Activated CD8-positive, alpha-beta memory T cell treated with anti-CD3 and anti-CD28 coated beads for 4 hours (primary cell): ENCODE measurements around the gene UST.

Experiments
- DNase-seq, 2 donors: peaks; one replicate each; pipeline ENCODE4 v3.0.0-alpha.2; 2020; ENCODE audit warnings: low read depth in 2 of 2

The UST gene

DNA sequence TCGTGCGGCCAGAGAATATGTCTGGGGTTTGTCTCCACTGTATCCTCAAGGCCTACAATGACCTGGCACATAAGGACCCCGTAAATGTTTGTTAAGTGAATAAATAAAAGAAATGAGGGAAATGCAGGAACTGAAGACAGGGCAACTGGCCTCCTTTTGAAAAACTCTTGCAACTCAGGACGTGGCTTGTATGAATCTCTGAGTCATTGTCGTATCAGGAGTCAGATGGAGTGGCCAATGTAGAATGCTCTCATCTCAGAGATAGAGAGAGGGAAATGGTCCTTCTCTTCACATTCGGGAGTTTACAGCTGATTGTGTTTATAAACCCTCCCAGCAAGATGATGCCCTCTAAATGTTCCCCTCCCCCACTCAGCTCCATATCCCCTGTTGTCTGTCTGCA lies 57.1 kb downstream of the UST start:
- DNase-seq, result no peak

DNA sequence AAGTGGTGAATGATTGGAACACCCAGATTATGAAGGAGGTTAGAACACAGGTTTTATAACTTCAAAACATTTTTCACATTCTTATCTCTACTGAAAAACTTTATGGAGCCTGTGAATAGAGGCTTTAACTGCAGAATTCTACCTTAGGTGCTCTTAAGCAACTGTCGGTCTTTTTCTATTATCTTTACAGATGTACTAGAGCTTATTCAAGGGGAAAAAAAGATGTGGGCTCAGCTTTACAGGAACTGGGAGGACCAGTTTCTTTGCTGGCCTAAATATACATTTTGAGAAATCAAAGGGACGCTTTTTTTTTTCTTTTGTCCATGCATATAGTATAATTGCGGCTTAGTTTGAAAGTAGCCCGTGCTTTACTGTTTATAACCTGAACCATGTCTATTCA lies 58.9 kb downstream of the UST start:
- no peak for DNase-seq

DNA sequence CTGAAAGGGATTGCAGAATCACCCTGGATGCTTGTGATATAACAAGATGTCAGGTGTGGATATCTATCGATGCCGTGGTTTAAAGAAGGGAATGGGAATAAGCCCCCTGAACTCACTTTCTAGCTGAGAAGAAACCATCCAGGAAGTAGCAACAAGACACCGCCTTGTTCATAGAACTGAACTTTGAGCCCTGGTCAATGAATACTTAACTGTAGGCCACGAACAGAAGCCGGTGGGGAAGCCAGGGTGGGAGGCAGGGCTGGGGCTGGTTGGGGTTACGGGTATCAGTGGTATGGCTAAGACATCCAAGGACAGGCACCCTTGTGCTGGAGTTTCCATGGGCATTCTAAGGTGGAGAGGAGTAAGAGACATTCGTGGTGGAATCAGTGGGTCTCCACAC lies 61.0 kb downstream of the UST start:
- no peak for DNase-seq

DNA sequence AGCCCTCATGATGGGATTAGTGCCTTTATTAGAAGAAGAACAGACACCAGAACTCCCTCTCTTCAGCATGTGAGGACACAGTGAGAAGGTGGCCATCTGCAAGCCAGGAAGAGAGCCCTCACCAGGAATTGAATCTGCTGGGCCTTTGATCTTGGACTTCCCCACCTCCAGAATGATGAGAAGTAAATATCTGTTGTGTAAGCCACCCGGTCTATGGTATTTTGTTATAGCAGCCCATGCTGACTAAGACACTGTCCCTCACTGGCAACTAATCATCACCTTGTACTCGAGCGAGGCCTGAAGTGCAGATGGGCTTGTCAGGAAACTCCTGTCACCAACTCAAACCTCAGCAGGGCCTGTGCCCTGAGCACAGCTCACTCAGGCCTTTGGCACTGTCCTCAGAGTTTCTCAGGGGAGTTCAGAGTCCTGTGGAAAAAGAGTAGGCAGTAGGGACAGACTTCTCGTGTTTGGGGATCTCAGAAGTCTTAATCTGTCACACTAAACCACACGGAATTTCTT lies 62.0 kb downstream of the UST start:
- DNase-seq, result no peak

DNA sequence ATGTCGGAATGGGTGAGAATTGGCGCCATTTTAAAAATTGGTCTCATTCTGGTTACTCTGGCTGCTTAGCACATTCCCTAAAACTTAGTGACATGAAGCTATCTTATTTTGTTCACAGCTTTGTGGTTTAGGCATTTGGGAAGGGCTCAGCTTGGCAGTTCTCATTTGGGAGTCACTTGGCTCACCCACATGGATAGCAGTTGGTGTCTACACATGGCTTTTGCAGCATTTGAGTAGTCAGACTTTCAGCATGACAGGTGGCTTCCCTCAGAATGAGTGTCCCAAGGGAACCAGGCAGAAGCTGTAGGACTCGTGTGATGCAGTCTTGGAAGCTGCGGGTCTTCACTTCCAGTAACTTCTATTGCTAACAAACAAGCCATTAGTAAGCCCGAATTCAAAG lies 64.6 kb downstream of the UST start:
- no peak for DNase-seq

DNA sequence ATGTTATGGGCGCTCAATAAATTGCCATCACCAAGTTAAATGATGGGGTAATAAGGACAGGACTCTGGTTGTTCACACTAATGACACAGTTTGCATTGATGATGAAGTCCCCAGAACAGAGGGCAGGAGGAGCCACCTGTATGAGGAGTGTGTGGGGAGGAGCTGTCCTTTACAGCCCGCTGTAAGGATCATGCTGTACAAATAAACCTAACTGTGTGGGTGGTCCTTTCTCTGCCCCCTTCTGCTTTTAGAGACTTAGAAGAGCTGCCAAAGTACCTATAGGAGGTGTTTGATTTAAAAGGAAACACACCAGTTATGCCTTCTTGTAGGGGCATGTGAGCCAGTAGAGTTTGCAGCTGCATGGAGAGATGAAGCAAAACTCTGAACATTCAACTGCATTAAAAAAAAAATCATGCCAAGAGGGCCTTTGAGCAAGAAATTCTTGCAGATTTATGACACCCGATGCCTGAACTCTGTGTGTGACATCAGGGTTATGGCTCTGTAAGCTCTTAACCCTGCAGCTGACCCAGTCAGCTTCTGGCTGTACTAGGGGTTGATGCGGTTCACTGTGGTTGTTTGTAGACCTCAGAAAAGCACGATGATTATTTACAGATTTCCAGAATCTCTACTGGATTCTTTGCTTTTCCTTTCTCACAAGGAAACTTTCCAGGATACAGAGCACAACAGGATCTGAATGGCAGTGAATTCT lies 67.4 kb downstream of the UST start:
- DNase-seq, result no peak

DNA sequence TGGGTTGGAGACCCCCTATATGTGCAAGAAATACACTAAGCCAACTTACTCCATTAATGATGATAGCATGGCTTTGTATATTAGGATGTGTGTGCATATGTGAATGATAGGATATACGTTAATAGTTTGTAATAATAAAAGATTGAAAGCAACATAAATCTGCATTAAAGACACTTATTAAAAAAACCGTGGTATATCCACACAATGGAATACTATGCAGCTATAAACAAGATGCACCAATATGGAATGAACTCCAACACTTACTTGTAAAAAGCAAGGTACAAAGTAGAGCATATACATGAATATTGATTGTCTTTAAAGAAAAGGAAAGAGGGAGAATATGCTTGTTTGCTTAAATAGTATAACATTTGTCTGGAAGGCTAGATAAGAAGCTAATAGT lies 68.0 kb downstream of the UST start:
- DNase-seq, result no peak

DNA sequence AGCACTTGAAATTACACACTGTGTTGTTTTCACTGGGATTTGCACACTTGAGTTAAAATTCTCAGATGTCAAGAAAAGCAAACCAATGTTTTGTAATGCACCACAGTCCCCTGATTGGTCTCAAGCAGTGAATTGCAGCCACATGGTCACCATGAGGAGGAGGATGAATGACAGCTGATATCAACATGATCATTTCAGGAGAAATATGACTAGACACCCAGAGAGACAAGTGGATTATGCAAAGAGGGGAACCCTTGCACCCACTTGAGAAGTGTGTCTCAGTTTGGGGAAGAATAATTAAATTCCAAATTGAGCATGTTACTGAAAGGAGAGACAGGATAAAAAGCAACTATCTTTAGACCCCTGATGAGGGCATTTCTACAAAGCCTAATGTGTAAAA lies 69.3 kb downstream of the UST start:
- DNase-seq, result no peak

DNA sequence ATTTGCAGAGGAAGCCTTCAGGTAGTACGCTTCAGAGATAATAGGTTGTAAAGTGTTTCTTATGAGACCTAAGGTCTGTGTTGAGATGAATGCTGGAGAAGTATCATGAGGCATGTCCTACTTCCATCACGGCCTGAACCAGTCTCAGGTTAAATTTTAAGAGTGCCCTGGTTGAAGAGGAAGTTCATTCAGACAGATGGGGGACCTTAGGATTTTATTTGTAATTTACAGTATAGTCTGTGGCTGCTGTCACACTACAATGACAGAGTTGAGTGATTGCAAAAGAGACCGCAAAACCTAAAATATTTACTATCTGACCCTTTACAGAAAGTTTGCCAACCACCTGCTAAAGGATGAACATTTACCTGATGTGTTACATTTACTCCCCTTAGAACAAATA lies 70.9 kb downstream of the UST start:
- DNase-seq, result no peak

DNA sequence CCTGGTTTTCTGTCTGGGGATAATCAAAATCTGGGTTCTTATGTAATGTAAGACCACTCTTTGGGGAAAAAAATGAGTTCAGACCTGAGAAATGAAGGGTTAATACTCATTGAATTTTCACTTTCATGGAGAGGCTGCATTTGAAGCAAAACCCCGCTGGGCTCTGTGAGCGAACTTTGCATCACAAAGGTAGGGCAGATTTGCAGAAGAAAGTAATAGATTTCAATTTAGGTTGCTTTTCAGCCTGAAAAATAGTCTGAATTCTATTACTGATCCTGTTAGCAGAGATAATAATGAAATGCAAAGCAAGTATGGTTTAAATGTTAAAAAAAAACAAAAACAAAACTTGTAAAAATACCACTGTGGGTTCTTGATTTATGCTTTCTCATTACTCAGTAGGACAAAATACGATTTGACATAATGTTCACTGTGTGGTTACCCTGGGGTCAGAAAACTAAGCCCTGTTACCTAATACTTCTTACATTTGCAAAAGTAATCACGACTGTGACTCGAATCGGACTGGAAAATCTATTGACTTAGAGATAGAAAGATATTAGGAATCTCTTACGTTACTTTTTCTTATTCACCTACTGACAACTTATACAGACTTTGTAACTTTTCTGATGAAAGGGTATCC lies 72.2 kb downstream of the UST start:
- DNase-seq, result no peak

DNA sequence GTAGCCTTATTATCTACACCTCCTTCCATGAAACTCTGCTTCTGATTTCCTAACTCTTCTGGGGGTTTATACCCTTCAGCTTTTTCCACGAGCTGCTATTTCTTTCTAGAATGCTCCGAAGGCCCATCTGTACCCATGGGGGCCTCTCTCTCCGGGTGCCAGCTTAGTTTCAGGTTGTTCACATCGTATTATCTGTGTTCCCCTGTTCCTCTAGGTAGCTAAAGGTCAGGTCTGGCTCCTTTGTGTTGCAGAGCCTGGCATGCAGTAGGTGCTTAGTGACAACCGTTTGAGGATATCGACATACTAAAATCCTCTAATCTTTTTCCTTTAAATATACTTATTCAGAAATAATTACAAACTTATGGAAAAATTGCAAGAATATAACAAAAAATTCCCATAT lies 73.0 kb downstream of the UST start:
- no peak for DNase-seq

DNA sequence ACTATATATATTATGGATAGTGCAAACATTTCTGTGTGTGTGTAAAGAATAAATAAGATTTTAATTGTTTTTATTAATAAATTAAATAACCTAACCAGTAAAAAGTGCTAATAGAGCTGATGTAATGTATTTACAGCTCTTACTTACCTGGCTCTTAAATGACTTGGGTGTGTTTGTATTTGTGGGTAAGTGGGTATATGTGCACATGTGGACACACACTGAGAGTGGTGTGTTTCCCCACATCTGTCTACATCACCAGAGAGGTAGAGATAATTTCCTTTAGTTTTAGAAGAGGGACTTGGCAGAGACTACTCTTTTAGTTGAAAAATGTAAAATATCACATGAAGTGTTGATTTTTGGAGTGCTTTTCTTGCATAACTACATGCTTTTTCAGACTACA lies 76.0 kb downstream of the UST start:
- no peak for DNase-seq

DNA sequence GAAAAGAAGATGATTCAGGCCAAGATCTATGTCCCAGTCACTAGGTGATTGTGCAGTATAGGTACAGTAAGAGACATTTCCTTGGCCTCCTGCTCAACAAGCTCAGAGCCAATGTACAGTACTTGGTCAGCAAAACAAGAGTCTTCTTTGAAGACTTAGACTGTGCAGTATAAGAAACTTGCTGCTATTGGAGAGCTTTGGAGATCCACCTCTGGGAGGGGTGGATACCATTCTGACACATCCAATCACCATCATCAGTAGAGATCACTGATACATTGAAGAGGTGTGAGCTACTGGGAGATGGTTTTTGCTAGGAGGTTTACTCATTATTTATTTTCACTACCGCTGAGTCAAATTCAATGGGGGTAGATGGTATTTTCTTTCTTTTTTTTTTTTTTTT lies 77.5 kb downstream of the UST start:
- no peak for DNase-seq

DNA sequence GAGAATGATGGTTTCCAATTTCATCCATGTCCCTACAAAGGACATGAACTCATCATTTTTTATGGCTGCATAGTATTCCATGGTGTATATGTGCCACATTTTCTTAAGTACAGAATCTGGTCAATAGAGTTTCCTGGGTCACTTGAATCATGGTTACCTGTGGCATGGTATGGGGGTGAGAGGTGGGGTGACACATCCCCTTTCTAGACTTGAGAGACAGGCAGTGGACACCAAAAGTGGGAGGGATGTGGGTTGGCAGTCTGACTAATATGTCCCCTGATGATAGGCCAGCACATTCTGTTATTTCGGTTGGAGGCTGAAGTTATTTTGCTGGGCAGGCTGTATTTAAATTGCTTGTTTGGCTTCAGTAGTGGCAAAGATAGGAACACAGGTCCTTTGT lies 78.1 kb downstream of the UST start:
- no peak for DNase-seq

DNA sequence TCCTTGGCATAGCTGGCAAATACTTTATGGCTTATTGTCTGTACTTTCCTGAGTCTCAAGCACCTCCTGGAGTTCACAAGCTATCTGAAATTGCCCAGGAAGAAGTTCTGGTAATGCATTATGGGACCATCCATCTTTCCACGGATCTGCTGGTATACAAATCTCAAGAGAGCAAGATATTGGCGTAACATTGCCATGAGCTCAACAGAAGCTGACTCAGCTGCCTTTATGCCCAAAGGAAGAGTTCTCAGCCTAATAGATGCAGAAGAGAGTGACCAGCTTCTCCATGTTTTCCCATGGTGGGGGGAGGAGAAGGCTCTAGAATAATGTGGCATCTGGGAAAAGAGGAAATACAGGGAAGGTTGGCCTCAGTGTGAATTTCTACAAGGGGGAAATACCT lies 78.7 kb downstream of the UST start:
- DNase-seq, result no peak

DNA sequence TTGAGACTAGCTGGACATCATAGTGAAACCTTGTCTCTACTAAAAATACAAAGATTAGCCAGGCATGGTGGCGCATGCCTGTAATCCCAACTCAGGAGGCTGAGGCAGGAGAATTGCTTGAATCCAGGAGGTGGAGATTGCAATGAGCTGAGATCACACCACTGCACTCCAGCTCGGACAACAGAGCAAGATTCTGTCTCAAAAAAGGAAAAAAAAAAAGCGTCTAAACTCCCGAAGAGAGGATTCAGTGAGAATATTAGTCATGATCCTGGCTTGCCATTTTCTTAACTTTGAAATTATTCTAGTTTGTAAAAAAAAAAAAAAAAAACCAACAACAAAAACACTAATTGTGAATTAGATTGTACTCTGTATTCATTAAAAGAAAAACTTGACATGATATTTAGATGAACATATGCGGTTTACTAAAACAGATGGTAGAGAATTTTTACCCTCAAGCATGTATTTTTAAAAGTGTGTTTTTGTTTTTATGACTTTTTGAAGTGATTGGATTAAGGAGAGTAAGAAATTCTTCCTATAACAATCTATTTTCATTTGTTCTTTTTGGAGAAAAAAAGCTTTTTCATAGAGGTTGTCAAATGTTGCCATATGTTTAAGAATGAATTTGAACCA lies 80.7 kb downstream of the UST start:
- no peak for DNase-seq

DNA sequence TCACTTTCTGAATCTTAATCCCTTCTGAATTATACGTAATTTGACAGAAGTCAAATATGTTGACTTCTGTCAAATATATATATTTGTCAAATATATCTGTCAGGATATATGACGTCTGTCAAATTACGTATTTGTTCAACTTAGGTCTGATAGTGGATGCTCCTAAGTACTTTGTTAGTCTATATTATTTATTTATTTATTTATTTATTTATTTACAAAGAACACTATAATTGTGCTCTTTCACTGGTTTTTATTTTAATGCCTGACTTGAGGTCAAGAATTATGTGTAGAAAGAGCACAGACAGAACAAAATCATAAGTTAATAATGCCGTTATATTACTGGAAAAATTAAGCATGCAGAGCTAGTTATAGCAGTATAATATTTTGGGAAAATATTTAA lies 81.2 kb downstream of the UST start:
- DNase-seq, result no peak

DNA sequence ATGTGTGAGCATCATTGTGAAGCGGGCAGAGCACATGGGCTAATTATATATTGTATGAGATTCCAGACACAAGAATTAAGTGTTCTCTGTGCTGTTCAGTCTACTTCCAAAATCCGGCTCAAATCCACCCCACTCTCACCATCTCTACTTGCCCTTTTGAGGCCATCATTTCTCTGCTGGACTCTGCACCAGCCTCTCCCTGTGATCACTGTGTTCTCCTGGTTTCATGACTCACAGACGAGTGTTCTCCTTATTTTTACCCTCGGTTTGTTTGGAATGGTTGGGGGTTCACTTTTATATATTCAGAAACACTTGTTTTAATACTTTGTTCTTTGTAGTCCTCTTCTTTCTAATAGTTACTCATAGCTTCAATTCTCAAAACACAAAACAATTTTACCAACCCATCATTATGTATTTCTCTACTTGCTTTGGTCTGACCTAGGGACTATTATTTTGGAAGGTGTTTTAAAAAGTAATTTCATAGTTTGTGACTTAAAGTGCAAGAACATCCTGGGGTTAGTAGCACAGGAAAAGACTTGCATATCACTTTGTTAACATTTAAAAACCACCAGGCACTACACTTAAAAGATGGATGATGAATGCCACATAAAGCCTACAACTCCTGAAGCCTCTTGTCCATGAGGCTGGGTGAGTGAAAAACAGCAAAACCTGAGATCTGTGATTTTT lies 82.7 kb downstream of the UST start:
- DNase-seq, result no peak

DNA sequence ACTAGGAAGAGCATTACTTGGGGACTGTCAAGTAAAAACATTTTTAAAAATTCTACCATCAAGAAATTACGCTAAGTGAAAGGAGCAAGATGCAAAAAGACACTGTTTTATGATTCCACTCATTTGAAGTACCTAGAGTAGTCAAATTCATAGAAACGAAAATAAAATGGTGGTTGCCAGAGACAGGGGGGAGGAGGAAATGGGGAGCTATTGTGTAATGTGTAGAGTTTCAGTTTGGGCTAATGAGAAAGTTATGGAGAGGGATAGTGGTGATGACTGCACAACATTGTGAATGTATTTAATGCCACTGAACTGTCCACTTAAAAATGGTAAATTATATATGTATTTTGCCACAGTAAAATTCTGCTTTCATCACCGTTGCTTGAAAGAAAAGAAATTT lies 83.8 kb downstream of the UST start:
- no peak for DNase-seq

DNA sequence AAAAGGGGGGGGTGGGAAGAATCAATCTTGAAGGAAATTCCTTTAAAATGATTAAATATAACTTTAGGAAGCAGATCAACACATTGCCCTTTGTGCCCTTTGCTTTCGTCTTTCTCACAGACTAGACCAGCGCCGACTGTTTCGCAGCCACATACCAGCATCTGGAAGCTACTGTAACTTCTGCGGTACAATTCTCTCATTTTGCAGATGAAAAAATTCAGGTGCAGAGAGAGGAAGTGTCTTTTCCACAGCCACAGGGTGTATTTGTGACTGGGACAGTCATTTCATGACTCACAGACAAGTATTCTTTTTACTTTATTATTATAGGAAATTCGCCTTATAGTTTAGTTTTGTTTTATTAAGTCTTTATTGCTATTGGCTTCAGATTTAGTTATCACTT lies 84.2 kb downstream of the UST start:
- DNase-seq, result no peak

DNA sequence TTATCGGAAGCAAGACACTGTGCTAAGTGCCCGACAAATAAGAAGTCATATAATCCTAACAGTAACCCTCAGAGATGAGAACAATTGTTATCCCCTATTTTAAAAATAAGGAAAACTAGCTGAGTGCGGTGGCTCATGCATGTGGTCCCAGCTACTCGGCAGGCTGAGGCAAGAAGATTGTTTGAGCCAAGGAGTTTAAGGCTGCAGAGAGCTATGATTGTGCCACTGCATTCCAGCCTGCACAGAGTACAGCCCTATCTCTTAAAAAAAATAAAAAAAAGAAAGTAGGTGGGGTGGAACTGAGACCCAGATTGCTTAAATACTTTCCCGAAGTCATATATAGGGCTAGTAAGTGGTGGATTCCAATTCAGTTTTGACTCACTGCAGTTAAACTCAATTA lies 84.7 kb downstream of the UST start:
- DNase-seq, result no peak

DNA sequence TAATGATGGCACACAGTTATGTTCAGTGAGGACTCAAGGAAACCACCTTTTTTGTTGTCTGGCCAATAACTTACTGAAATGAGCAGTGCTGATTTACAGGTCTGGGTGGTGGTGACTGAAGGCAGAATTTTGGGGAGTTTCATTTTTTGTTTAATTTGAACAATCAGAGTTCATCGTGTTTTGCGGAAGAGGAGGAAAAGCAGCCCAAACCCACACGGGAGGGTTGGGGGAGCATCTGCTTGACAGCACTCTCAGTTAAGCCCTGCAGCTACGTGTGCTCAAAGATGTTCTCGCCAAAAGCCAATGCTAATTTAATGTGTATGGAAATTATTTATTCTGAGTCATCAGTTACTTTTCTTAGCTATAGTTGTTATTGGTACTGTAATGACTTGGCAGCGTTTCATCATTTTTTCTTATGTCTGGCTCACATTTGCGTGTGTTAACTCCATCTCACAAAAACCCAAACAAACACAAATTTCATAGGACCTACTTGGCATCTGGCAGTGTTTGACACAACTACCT lies 89.2 kb downstream of the UST start:
- no peak for DNase-seq

DNA sequence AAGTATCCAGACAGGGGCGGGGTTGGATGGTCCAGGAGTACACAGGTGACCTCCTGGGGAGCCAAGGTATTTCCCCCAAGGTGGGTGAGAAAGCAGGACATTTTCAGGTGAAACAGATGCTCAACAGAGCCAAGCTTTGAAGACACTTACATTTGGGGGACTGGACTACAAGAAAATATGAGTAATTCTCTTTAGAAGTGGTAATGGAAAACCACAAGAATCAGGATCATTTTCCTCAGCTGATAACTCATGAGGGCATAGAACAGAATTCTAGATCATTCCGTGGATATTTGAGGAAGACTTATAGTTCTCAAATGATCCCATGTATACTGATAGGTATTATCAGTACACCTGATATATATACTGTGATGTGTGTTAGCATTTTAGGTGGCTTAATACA lies 89.9 kb downstream of the UST start:
- no peak for DNase-seq
